GM04504 (cell line): ENCODE data around the gene ELAPOR2.
A peak's percentile ranks its signal among the peaks of the same experiment; 100 is the strongest.
"Not testable (repeated sequence)": the region's sequence is repeated elsewhere in the genome, so short reads cannot be mapped to it uniquely, and the experiment has no call there.

Experiments used
- DNase-seq: peaks from one replicate; pipeline ENCODE4 v3.0.0-alpha.2; 2012; ENCODE audit warnings: low read depth

Gene ELAPOR2, protein sequence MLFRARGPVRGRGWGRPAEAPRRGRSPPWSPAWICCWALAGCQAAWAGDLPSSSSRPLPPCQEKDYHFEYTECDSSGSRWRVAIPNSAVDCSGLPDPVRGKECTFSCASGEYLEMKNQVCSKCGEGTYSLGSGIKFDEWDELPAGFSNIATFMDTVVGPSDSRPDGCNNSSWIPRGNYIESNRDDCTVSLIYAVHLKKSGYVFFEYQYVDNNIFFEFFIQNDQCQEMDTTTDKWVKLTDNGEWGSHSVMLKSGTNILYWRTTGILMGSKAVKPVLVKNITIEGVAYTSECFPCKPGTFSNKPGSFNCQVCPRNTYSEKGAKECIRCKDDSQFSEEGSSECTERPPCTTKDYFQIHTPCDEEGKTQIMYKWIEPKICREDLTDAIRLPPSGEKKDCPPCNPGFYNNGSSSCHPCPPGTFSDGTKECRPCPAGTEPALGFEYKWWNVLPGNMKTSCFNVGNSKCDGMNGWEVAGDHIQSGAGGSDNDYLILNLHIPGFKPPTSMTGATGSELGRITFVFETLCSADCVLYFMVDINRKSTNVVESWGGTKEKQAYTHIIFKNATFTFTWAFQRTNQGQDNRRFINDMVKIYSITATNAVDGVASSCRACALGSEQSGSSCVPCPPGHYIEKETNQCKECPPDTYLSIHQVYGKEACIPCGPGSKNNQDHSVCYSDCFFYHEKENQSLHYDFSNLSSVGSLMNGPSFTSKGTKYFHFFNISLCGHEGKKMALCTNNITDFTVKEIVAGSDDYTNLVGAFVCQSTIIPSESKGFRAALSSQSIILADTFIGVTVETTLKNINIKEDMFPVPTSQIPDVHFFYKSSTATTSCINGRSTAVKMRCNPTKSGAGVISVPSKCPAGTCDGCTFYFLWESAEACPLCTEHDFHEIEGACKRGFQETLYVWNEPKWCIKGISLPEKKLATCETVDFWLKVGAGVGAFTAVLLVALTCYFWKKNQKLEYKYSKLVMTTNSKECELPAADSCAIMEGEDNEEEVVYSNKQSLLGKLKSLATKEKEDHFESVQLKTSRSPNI

DNA sequence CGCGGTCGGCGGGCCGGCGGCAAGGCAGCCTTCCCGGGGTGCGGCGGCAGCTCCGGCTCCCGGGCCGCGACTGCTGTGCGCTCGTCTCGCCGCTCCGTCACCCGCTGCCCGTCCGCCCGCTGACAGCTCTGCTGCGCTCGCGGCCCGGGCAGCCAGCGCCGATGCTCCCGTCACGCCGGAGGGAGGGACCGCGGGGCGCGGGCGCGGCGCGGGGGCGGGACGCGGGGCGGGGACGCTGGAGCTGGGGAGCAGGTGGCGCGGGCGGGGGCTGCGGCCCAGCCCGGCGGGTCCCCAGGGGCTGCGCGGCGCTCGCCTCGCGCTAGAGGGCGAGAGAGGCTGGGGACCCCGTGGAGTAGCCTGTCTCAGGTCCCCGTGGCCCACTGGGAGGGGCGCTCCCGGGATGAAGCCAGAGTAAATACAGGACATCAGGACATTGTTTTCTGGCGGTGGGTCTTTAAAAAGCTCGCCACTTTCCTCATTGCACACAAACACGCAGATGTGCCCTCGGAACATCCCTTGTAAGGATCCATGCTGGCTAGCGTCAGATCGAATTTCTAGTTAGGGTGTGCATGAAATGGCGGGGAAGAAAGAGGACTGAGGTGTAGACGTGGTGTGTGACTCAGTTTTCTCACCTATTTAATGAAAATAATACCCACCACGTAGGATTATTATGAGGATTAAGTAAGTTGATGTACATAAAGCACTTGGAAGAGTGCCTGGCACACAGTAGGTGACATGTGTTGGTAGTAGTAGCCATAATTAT lies at the start of gene ELAPOR2:
Gene ELAPOR2, minus strand, starts transcription at position 130 of the 763 bp plus-strand sequence. CDS start 141 bp downstream, outside the sequence.
- DNase-seq, result peak; percentile 10

DNA sequence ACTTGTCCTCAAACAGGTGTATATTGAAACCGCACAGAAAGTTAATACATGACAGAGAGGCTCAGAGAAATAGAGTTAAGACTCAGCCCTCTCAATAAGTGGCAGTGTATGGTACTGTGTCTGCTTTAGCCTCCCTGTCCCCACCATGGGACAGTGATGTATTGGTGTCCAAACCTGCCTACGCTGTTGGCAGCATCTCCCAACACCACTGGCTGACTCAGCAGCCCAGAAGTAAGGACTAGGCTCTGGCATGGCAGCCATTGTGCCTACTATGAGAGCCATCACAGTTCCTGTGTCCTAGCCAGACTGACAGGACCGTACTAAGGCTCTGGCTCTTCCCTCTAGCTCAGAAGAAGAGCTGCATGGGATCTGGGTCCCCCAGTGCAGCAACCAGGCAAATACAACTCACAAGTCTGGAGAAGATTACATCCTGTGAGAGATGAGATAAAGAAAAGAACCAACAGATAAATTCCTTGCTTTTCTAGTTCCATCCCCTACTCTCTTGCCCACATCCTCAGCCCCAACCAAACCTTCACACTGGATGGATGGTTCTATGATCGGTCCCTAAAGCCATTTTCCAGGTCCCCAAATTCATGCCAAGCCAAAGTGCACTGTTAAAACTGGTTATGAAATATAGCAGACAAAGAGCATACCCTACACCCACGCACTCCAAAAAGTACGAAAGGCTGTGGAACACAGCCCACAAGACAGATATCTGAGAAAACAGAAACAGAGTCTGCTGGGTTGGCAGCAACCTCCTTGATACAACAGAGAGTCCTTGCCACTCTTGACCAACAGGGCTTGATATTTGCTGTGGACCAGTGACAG lies 48.7 kb upstream of the ELAPOR2 start:
- DNase-seq, result no peak

DNA sequence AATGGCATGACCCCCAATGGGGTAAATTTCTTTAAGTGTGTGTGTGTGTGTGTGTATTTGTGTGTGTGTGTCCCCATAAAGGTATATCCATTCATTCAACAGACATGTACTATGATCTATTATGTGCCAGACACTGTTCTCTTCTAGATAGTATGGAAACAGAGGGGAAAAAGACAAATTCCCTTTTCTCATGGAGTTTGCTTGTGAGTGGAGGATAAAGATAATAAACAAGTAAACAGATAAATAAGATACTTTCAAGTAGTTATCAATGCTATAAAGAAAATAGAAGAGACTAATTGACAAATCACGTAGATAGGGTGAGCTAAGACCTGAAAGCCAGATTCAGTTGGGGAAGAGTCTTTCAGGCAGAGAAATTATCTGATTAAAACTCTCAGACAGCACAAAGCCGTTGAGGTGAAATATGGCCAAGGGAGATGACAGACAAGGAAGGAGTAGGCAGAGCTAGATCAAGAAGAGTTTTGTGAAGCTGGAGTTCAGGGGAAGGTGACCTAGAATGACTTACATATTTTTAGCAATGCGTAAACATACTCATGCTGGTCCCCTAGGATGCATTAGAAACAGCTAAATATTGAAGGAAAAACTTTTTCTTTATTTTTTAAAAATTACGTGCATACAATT lies 47.6 kb upstream of the ELAPOR2 start:
- DNase-seq, result no peak

DNA sequence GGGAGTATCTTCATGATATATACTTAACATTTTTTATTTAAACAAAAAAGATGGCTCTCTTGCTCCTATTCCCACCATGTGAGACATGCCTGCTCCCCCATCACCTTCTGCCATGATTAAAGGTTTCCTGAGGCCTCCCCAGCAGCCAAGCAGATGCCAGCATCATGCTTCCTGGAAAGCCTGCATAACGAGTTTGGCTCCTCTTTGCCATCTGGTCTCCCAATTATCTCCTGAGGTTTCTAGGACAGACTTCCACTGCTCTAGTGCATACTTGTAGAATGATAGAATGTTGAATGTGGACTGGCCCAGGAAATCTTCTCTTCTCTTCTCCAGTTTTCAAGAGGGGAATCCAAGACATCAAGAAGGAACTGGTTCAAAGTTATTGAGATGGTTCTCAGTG lies 45.9 kb upstream of the ELAPOR2 start:
- DNase-seq, result no peak

DNA sequence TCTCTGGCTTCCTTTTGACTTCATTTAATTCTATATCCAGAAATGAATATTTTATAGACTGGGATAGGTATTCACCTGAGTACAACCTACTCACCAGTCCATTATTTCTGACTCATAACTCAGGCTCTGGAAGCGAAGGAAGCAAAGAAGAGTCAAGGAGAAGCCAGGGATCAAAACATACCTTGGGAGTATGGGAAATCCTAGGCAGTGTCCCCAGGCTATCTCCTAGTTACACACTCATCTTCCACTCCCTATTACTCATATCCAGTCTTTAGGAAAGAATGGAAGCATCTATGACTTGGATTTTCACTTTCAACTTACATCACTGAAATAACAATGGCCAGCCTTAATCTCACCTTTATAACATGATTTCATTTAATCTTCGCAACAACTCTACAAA lies 40.9 kb upstream of the ELAPOR2 start:
- no peak for DNase-seq

DNA sequence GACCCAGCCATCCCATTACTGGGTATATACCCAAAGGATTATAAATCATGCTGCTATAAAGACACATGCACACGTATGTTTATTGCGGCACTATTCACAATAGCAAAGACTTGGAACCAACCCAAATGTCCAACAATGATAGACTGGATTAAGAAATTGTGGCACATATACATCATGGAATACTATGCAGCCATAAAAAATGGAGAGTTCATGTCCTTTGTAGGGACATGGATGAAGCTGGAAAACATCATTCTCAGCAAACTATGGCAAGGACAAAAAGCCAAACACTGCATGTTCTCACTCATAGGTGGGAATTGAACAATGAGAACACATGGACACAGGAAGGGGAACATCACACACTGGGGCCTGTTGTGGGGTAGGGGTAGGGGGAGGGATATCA lies 37.9 kb upstream of the ELAPOR2 start:
- not testable (repeated sequence) for DNase-seq

DNA sequence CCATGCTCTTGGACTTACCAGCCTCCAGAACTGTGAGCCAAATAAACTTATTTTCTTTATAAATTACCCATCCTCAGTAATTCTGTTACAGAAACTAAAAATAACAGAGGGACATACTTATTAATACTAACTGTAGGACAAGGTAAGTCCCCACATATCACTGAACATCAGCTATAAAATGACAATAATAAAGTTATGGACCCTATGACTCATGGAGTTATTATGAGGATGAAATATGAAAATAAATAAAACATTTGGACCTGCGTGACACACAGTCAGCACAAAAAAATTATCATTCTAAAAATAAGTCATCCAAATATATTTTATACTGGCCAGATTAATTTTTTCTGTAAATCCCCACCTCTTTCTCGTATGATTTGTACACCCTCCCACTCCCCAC lies 34.9 kb upstream of the ELAPOR2 start:
- DNase-seq, result no peak

DNA sequence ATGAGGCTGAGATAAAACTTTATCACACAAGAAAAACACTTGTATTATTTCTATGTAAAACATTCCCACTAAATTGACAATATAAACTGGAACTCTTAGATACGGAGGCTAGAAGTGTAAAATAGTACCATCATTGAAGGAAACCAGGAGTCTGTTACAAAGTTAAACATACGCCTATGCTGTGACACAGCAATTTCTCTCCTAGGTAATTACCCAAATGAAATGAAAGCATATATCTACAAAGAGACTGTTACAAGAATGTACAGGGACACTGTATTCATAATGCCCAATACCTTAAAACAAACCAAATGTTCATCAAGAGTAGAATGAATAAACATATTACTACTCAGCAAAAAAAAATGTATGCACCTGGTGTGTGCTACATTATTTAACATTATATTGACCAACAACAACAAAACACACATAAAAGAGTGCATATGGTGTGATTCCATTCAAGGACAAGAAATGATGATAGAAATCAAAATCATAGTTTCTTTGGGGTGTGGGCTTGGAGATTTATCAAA lies 33.2 kb upstream of the ELAPOR2 start:
- no peak for DNase-seq

DNA sequence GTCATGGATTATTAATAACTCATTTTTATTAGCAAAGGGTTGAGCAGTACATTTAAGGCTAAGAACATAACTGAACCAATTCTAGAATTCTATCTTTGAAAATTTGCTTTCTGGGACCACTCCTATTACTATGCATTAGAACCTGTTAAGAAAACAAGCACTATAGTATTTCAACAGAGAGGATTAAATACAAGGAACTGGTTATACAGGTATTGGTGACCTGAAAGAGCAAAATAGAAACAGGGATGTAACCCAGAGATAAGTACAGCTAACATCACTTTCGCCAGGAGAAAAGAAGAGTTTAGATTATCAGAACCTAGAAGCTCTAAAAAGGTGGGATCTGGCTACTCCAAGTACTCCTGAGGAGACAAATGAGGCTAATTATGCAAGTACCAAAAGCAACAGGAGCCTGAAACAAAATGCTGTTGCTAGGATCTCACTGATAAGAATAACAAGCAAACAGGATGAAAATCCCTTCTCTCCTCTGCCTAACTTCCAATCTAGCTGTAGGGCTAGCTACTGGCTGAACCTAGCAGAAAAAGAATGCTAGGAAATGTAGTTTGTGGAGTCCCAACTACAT lies 32.1 kb upstream of the ELAPOR2 start:
- DNase-seq, result no peak

DNA sequence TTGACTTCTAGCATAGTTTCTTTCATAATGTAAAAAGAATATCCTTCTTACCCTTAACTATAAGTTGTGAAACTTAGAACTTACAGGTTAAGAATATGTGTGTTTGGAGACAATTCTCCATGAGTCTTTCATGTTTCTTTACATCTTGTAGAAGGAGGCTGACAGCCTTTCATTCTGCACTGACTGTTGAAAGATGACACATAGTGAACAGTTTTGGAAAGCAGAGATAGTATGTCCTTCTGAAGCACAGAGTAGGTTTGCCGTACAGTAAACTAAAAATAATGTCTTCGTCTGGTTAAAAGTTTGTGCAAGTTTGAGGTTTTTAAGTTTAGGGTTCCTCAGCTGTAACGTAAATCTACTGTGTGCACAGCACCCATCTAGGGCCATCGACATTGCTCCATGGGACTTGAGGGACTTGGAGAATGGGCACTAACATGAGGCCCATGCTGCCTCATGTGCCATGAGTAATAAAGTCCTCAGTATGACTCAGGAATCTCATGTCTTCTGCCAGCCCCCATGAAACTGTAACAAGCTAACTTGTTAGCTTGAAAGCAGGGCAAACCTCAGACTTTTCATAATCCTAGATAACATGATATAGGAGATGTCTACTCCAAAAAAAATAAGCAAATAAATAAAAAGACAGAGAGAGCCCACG lies 24.5 kb upstream of the ELAPOR2 start:
- no peak for DNase-seq

DNA sequence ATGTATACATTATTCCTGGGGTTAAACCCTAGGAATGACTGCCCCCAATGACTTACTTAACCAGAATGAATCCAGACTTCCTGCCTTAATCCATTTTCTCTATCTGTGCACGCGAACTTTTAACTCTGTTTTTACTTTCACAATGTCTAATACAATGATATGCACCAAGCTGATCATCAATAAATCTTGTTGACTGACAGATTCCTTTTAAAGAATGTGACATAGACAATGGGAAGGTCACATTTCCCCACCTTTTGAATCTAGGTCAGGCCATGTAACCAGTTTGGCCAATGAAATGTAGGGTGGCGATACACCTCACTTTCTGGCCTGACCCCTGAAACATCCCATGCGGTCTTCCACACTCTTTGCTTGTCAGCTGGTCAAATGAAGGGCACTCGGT lies 23.2 kb upstream of the ELAPOR2 start:
- DNase-seq, result no peak

DNA sequence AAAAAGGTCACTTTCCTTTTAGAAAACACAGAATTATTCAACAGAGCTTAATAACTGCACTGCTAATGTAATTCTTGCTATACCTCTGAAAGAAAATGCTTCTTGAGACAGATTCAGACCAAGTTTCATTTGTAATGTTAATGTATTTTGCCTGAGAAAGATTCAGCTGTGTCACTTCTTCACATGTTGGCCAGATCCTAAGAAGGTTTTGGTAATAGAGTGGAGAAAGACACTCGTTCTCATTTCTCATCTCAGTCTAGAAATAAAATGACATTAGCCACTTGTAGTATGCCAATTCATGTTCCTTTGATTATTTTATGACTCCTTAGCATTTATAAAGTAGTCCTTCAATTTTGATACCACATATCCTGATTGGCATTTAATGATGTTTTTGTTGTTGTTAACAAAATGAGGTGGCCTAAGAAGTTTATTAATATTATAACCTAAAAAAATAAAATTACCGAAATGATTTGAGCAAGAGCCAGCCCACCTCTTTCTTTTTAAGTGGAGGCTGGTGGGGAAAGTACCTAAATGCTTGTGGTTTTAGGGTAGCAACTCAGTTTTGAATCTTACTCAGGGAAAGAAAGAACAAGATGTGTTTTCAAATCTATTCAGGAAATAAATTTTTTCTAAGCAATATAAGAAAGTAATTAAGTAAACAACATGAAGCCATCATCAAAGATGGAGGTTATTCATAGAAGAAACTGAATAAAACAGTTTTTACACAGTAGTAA lies 16.4 kb upstream of the ELAPOR2 start:
- DNase-seq, result no peak

DNA sequence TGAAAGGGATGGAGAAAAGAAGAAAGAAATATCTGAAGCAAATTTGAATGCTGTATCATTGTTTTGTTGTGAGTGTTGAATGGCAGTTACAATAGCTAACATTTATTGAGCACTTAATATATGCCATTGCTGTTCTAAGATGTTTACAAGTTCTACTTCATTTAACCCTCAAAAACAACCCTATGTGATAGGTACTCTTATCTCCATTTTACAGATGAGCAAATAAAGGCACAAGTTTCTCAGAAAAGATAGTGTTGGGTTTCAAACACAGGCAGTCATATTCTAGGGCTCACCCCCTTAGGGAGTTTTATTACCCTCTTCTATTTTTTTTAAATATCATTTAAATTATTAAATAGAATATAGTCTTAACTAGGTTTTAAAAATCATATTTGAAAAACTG lies 8.3 kb upstream of the ELAPOR2 start:
- no peak for DNase-seq

DNA sequence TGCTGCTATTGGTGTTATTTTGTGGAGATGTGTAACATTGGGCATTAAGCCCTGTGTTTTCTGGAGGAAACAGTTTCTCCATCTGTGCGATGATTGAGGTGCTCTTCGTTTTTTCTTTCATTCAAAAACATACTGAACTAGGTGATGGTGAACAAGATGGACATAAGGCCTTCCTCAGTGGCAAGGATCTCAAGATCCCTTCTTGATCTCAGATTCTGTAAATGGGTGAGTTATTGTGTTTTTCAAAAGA lies 759 bp upstream of the ELAPOR2 start:
- no peak for DNase-seq

DNA sequence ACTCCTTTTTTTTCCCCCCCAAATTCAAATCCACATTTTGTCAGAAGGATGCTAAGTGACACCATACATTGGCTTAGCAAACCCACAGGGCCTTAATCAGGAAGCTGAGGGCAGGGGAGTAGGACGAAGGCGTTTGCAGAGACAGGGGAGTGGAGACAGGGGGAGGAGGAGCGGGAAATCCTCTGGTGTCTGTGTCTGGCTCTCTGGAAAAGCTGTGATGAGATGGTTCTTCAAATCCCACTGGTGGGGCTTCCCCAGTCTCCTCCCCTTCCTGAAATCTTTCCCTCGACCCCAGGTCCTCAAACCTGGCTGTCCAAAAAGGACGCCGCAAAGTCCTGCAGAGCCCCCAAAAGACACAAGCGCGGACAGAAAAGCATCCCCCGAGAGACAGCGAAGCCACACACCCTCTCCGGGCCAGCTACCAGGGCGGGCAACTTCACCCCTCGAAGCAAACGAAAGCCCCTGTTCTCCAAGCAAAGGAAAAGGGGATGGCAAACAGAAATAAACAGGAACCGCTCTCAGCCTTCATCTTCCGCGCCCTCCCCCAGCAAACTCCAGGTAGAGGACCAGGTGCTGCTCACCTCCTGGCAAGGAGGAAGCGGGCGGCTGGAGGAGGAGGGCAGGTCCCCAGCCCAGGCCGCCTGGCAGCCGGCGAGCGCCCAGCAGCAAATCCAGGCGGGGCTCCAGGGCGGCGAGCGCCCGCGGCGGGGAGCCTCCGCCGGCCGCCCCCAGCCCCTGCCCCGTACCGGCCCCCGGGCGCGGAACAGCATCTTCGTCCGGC lies 520 bp downstream of the ELAPOR2 start:
- DNase-seq, result no peak

DNA sequence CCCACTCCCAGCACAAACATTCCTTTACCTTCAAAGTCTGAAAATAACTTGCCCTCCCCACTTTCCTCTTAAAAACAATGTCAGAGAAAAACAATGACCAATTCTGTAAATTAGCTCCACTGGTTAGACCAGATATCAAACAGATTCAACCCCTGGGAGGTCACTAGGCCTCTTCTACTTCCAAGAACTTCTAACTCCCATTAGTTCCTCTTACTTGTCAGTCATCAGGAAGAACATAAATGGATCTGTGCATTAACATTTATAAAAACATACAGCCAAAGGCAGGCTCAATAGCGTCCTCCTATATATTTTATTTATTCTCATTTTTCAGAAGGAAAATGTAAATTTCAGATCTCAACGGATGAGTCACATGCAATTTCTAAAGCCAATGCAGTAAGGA lies 2.2 kb downstream of the ELAPOR2 start:
- no peak for DNase-seq

DNA sequence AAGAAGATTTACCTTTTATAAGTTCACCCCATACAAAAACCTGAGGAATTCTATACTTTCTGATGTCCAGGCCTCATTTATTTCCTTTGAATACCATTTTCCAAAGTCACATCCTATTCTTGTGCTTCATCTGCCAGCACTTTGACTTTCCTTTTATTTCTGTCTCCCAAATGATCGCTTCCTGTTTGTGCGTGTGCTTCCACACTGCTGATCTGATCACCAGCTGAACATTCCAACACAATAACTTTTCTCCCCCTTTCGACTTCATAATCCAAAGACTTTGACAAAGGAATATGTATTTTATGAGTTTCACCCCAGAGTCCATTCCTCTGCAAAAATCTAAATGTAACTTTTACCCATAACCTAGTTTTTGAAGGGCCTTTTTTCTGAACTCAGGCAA lies 3.1 kb downstream of the ELAPOR2 start:
- DNase-seq, result peak; percentile 8

DNA sequence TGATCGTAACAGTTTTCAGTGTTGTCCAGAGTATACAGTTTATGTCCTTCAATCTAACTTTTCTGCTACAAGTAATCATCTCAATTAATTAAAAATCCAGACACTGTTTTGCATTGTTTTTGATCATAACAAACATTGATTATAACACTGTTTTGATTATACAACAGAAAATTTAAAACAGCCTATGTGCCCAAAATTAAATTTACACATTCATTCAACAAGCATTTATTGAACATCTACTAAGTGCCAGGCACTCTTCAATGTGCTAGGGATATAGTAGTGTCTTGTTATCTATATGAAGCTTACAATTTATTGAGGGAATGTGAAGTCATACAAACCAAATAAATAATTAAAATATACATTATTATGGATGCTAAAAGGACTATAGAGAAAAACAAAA lies 10.6 kb downstream of the ELAPOR2 start:
- no peak for DNase-seq
